HepG2 (cell line): ENCODE data around the gene GFRA3. TPM values are rescaled to one million over a fixed set of nuclear protein-coding genes. Genes with fewer than 3 reads are reported as not detected.

ENCODE experiments used
- BATF2 ChIP-seq: sonication (generic); formaldehyde crosslinking; IDR thresholded peaks from 2 replicates; pipeline ENCODE4 v1.8.0; 2022; ENCODE audit warnings: mild to moderate bottlenecking, missing genetic modification reagents, moderate library complexity
- CC2D1A ChIP-seq: sonication (generic); formaldehyde crosslinking; IDR thresholded peaks from 2 replicates; pipeline ENCODE4 v1.8.1; 2023; ENCODE audit warnings: mild to moderate bottlenecking, missing genetic modification reagents
- CEBPZ ChIP-seq: IDR thresholded peaks from 2 replicates; pipeline ENCODE4 v1.6.1; 2012; ENCODE audit warnings: low read length, improper control_type of control experiment
- CHD2 ChIP-seq: IDR thresholded peaks from 2 replicates; pipeline ENCODE4 v1.6.1; 2011; ENCODE audit warnings: low read depth, low read length, improper control_type of control experiment
- FOXK1 ChIP-seq: sonication (generic); formaldehyde crosslinking; IDR thresholded peaks from 2 replicates; pipeline ENCODE4 v1.4.0; 2020; ENCODE audit warnings: low read depth, missing genetic modification reagents, borderline replicate concordance
- GLI4 ChIP-seq: sonication (generic); formaldehyde crosslinking; IDR thresholded peaks from 2 replicates; pipeline ENCODE4 v1.5.1; 2020; ENCODE audit warnings: missing genetic modification reagents, mild to moderate bottlenecking, moderate library complexity, borderline replicate concordance
- MTF1 ChIP-seq: sonication (generic); formaldehyde crosslinking; IDR thresholded peaks from 2 replicates; pipeline ENCODE4 v1.5.0; 2020; ENCODE audit warnings: missing genetic modification reagents
- PAF1 ChIP-seq: IDR thresholded peaks from 2 replicates; pipeline ENCODE4 v1.6.1; 2016; ENCODE audit warnings: missing genetic modification reagents, missing compliant biosample characterization
- RCOR2 ChIP-seq: IDR thresholded peaks from 2 replicates; pipeline ENCODE4 v1.6.1; 2016; ENCODE audit warnings: missing biosample characterization, missing genetic modification reagents
- SIN3A ChIP-seq: IDR thresholded peaks from 2 replicates; pipeline ENCODE4 v1.6.1; 2011; ENCODE audit warnings: low read depth, mild to moderate bottlenecking, control low read depth, low read length, borderline replicate concordance
- TFDP2 ChIP-seq: sonication (generic); formaldehyde crosslinking; IDR thresholded peaks from 2 replicates; pipeline ENCODE4 v1.4.0; 2020; ENCODE audit warnings: missing genetic modification reagents
- ZNF24 ChIP-seq: fragments of 450-650 bp; IDR thresholded peaks from 2 replicates; pipeline ENCODE4 v1.6.1; 2017; ENCODE audit warnings: antibody characterized with exemption, mild to moderate bottlenecking
- ZNF251 ChIP-seq: sonication (generic); formaldehyde crosslinking; IDR thresholded peaks from 2 replicates; pipeline ENCODE4 v1.9.0; 2021; ENCODE audit warnings: mild to moderate bottlenecking, missing genetic modification reagents
- ZNF343 ChIP-seq: sonication (generic); formaldehyde crosslinking; IDR thresholded peaks from 2 replicates; pipeline ENCODE4 v1.4.0; 2020; ENCODE audit warnings: mild to moderate bottlenecking, missing genetic modification reagents
- ZNF550 ChIP-seq: sonication (generic); formaldehyde crosslinking; IDR thresholded peaks from 2 replicates; pipeline ENCODE4 v1.4.0; 2020; ENCODE audit warnings: mild to moderate bottlenecking, missing genetic modification reagents, borderline replicate concordance
- ZNF609 ChIP-seq: sonication (generic); formaldehyde crosslinking; IDR thresholded peaks from 2 replicates; pipeline ENCODE4 v1.4.0; 2020; ENCODE audit warnings: mild to moderate bottlenecking, missing genetic modification reagents, borderline replicate concordance
- ZNF703 ChIP-seq: sonication (generic); formaldehyde crosslinking; IDR thresholded peaks from 2 replicates; pipeline ENCODE4 v1.5.1; 2020; ENCODE audit warnings: missing genetic modification reagents, mild to moderate bottlenecking, moderate library complexity, borderline replicate concordance
- ZNF724P ChIP-seq: sonication (generic); formaldehyde crosslinking; IDR thresholded peaks from 2 replicates; pipeline ENCODE4 v1.8.0; 2022; ENCODE audit warnings: missing genetic modification reagents, borderline replicate concordance
- polyA plus RNA-seq, 8 experiments: library from polyadenylated mRNA; depleted of rRNA in 3 of 8; stranded (reverse) in 7 of 8; unstranded in 1 of 8; fragments of >200 nt; fragmentation: Illumina TruSeq in 4 of 8; extraction: Trizol in 4 of 8; gene quantifications; 2 replicates each; pipeline versions ENCODE4 v1.2.1 to v1.2.3, GENCODE V29; 2011 to 2016; ENCODE audit warnings: low read depth in 4 of 8, missing spikeins in 1 of 8, mixed read lengths in 1 of 8; ENCODE audit not compliant: insufficient read depth in 1 of 8
- total RNA-seq, 5 experiments: library from RNA; depleted of rRNA; stranded (reverse); fragments of >200 nt; fragmentation: Illumina TruSeq; extraction: Trizol; gene quantifications; 2 replicates each; pipeline ENCODE4 v1.2.3, GENCODE V29; 2016; ENCODE audit warnings: low read depth in 1 of 5

GFRA3 gene
- total and polyA plus RNA-seq, 2 of the 13 experiments (the other 11 are each of a cell fraction or from before 2014, with no cell fraction given): 0.27 to 0.30 TPM

GRCh38 chr5:138241688-138242571, 32.5 kb downstream of the GFRA3 start (continued):
- TF ChIP-seq ZNF609 (CRISPR knock-in tag): no peak
- no peak for TF ChIP-seq RCOR2 (CRISPR knock-in tag)
- 0 out of 2 replicates have a peak, but pooled peaks have one; percentile 26 for TF ChIP-seq GLI4 (CRISPR knock-in tag)
- TF ChIP-seq MTF1: no peak
- TF ChIP-seq PAF1 (CRISPR knock-in tag): no peak
- TF ChIP-seq ZNF724P: peak; percentile 35; the same call in 1 of the 2 replicates
- no peak for TF ChIP-seq BATF2 (CRISPR knock-in tag)
- no peak for TF ChIP-seq ZNF550 (CRISPR knock-in tag)
- no peak for TF ChIP-seq CEBPZ
- TF ChIP-seq FOXK1 (CRISPR knock-in tag): no peak
- no peak for TF ChIP-seq SIN3A
- peak; percentile 51; the same call in 1 of the 2 replicates for TF ChIP-seq TFDP2 (CRISPR knock-in tag)
- TF ChIP-seq CC2D1A (CRISPR knock-in tag): no peak
- TF ChIP-seq ZNF703 (CRISPR knock-in tag): no peak
- TF ChIP-seq CHD2: no peak
- TF ChIP-seq ZNF24: no peak
- no peak for TF ChIP-seq ZNF343
- no peak for TF ChIP-seq ZNF251 (CRISPR knock-in tag)
